NCI-H526 (cell line): Measurements from ENCODE around the gene IGF2BP3.
A peak's percentile ranks its signal among the peaks of the same experiment; 100 is the strongest.
"Not testable (repeated sequence)": the region's sequence is repeated elsewhere in the genome, so short reads cannot be mapped to it uniquely, and the experiment has no call there.

Experiments used
- DNase-seq, 2 experiments: peaks; one replicate each; lab custom pipeline; 2025; lab: John Stamatoyannopoulos, UW

Gene IGF2BP3

GRCh38 chr7:23470330-23471105 lies at the start of gene IGF2BP3:
IGF2BP3 (minus strand) TSS chr7:23470491; CDS start chr7:23470110, 381 bp downstream.
- DNase-seq = peak; percentile 93 to 96

DNA sequence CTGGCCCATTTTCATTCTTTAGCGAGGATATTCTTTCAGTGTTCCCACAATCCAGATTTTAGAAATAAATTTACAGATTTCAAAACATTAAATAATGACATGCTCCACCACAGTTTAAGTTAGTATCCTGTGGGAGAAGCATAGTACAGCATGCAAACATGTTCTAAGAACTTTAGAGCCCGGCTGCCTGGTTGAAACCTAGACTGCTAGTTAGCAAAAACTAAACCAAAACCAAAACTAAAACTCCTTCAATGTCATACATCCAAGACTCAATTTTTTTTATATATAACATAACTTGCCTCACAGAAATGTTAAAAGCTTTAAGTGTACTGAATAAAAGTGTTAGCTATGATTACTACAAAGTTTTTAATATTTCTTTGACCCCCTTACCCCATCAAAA lies 44.5 kb upstream of the IGF2BP3 start:
- DNase-seq = no peak

DNA sequence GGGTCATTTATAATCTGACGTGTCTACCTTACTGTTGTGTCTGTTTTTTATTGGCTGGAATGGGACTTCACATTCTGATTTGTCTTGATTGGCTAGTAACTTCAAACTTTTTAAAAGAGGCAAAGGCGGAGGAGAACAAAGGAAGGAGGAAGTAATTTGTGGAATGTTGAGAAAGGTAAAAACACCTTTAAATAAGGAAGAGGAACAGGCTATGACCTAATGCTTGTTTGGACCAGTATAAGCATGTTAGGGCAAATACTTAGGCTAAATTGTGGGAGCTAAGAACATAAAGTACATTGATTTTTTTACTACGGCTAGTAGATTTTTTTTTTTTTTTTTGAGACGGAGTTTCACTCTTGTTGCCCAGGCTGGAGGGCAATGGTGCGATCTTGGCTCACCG lies 43.5 kb upstream of the IGF2BP3 start:
- DNase-seq = not testable (repeated sequence)

- DNase-seq = no peak
Observed at GRCh38 chr7:23494009-23494408, 23.7 kb upstream of the IGF2BP3 start.

DNA sequence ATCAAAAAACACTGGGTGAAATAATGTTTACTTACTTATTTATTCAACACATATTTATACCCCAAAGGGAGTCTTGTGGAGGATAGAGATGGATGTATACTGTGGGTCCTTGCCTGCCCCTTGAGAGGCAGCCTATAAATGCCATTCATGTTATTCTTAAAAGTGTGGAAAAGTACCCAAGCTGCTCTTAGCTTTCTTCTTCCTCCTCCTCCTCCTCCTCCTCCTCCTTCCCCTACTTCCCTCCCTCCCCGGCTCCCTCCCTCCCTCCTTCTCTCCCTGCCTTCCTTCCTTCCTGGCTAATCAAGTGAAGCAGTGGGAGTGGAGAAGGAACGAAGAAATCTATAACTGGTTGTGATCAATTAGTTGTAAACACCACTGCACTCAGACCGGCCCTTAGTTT lies 21.2 kb upstream of the IGF2BP3 start:
- DNase-seq = no peak

GRCh38 chr7:23490357-23491135 lies 20.3 kb upstream of the IGF2BP3 start:
- DNase-seq = peak in 1 of 2 experiments; percentile 43

DNA sequence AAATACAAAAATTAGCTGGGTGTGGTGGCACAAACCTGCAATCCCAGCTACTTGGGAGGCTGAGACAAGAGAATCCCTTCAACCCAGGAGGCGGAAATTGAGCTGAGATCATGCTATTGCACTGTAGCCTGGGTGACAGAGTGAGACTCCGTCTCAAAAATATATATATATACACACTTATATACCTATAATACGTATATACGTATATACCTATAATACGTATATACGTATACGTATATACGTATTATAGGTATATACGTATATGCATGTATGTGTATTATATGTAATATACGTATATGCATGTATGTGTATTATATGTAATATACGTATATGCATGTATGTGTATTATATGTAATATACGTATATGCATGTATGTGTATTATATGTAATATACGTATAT lies 18.4 kb upstream of the IGF2BP3 start:
- not testable (repeated sequence) for DNase-seq

- DNase-seq = no peak
Observed at GRCh38 chr7:23487670-23488069, 17.4 kb upstream of the IGF2BP3 start.

- no peak for DNase-seq
Observed at GRCh38 chr7:23486002-23486773, 15.9 kb upstream of the IGF2BP3 start.

DNA sequence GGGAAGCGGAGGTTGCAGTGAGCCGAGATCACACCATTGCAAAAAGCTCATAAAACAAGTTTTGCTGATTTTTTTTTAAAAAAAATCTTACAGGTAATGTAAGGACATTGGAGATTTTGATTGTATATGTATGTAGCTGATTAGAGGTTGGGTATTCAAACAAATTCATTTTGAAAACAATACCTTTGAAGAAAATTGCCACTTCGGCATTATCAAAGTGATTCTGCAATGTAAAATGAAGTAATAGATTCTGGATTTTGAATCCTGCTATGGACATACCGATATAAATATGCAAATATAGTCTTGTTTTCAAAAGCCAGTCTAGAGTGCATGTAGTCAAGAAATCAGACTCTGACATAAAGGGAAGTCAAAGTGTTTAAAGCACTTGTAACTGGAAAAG lies 12.4 kb upstream of the IGF2BP3 start:
- DNase-seq = no peak

DNA sequence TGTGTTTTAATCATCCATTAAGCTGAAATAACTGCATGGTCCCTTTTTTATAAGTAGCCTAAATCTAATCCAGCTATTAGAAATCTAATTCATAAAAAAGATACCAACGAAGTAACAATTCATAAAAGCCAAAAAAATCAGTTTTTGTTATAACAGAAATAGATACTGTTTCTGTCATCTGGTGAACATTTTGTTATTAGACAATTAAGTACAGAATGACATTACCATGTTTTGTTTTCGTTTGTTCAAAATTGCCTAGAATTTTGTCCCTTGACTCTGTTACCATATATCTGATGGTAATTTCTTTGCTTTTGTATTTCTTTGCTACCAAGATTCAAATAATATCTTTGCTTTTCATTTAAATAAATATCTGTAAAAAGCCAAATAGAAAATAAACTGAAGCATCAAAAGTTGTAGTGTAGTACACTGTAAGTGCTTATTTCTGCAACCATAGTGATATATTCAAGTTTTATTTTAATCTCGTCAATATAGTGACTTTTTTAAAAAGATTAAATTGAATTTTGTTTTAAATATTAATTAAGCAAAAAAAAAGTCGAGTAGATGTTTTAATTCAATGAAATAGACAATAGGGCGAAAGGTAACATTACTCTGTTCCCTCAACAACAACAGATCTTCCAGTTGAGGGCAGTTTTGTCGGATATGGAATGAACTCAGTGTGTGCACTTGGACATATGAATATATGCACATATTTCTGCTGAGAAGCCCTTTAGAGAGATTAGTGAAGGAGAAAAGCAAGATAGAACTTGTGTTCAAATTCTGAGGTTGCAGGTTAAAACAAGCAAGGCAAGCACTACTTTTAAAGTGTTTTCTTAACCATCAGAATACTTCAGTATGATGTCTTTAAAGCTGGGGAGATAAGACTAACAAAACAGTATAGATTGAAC lies 7.9 kb upstream of the IGF2BP3 start:
- no peak for DNase-seq

DNA sequence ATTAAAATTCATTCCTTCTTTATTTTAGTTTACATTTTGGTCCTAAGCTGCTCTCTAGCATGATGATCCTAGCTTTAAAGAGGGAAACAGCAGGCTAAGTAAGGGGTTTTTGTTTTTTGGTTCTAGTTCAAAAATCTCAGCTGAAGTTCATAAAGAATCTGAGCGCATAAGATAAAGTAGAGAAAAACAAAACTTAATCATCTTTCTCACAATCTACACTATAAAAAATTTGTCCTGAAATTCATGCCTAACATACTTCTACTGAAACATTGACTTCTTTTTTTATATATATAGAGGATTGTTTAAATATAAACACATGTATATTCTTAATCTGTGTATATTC lies 6.8 kb upstream of the IGF2BP3 start:
- DNase-seq = no peak

DNA sequence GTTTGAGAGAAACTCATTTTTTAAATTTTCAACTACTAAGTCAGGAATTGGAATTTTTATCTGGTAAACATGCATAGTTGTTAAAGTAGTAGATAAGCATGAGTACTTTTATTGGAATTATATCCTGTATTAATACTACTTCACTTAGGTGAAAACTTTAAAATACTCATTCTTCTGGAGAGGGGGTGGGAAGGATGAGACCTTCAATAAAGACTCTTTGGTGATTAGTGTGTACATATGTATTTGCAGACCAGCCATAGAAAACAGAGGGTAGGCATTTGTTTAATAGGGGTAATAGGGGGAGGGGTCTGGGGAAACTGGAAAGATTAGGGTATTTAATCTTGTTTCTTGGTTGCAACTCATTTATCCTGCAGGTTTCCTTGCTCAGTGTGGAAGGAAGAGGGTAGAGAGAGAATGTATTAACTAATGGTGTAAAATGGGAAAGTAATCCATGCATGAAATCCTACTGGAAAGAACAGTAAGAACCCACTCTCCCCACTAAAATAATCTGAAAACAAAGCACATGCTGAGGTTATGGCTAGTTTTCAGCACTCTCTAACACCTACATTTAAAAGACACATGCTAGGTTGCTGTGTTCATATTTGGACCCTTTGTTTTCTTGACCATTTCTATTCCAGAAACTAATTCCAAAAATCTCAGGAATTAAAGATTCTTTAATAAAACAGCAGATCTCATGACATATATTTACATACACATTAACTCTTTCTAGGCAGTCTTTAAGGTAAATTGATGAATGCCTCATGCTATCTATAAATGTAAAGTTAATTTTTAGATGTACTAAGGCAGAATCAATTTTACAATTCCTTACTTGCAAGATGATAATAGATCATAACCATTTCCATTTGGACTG lies 6.2 kb upstream of the IGF2BP3 start:
- peak; percentile 20 to 49 for DNase-seq

GRCh38 chr7:23475576-23475839 lies 5.2 kb upstream of the IGF2BP3 start:
- peak in 1 of 2 experiments; percentile 8 for DNase-seq

DNA sequence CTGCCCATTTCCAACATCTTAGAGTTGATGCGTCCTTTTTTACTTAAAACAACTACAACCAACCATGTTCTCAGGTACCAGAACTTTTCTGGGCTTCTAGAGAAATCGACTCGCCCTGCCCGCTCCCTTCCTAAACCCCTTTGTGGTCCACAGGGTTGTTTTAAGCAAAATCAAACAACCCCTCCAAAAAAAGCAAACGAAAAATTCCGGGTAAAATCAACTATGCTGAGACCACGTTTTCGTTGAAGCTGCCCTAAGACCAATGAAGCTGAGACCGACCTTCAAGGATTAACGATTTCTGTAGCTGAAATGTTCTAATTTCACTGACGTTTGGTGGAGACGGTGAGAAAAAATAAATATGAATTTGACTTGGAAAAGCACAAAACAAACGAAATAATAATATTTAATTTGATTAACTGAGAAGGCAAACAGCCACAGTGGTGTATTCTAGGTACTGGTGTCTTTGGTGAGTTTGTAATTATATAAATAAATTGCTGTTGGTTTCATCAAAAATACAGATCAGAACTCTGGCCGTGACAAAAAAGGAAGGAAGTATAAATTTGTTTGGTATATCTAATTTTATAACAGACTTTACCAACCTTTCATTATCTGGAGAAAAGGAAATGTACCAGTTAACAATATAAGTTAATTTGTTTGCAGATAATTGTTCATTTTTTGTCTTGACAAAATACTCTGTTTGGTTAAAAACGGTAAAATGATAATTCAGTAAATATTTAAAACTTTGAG lies 4.7 kb upstream of the IGF2BP3 start:
- DNase-seq = peak in 1 of 2 experiments; percentile 75

DNA sequence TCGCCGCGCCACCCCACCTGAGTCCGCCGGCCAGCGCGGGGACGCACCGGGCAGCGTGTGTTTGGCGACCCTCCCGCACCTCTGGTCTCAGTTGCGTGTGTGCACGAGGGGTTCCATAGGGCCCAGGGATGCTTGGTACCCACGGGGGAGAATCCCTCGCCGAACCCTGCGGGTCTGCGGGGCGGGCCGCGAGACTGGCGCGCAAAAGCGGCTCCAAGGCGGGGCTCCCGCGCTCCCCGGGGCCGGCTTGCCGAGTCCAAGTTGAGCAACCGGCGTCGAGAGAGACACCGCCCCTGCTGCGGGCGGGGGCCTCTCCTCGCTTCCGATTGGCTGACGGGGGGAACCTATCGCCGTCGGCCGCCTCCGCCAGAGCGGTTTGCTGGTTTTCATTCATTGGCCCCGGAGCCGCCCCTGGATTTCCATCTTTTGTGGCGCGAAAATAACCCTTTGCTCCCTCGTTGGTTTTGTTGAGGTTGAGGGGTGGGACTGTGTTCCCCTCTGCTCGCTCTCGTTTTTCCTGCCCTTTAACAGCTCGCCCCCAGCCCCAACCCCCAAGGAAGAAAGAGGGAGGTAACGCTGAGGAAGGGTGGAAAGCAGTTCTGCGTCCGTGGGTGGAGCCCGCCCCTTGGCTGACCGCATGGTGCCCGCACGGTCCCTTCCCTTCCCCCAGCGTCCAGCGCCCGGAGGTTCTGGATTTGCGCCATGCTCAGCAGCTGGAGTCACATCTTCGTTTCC lies 4.0 kb upstream of the IGF2BP3 start:
- peak; percentile 98 to 99 for DNase-seq

- peak in 1 of 2 experiments; percentile 85 for DNase-seq
Observed at GRCh38 chr7:23473844-23474093, 3.5 kb upstream of the IGF2BP3 start.

- peak; percentile 42 to 65 for DNase-seq
Observed at GRCh38 chr7:23472956-23473843, 2.9 kb upstream of the IGF2BP3 start.

DNA sequence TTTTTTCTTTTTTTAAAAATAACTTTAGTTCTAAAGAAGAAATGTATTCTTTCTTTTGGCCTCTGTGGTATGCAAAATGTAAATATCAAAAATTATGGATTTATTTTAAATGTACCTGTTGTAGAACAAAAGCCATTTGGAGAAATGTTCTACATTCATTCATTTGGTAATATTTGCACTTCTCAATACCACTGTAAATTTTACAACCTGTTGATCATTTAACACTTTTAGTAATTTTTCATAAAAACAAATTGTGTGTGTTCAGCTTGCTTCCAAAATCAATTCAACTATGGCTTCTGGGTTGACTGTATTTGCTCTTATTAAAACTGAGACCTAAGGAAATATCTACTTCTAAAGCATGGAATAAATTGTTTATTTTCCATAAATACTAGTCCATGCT lies 2.3 kb upstream of the IGF2BP3 start:
- DNase-seq = no peak
